ENCODE measurements around the gene KIF6.

Gene KIF6

DNA sequence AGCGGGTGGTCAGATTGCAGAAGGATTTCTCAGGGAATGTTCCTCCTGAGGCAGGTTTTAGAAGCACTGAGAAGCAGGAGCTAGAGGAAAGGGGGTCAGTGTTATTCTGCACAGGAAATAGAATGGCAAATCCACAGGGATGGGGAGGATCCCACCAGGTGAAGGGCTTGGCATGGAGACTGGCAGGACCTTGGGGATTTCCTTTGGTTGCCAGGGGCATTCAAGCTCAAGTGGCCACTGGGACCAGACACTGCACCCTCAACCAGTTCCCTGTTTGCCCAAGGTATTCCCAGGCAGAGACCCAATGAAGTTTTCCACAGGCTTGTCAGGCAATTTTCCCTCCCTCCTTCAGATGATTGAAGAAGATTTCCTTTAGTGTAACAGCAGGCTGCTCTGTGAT, 279.5 kb downstream of the KIF6 start:
- Histone ChIP-seq H3F3A (ENCODE audit: insufficient read depth) (no peaks in the 10 kb centered on the region), H3K79me2 (ENCODE audit: insufficient read depth, low read length) (no peaks in the 10 kb centered on the region), H4K20me1 (ENCODE audit: low read depth, low read length) (no peaks in the 10 kb centered on the region), H2AFZ (ENCODE audit: low read depth, low read length, severe bottlenecking) (no peak overlapping the region), H3K9me3 (ENCODE audit: insufficient read depth, low read length) (no peaks in the 10 kb centered on the region), H3K27me3 (ENCODE audit: low read length) (no peaks in the 10 kb centered on the region), H3K27ac (ENCODE audit: low read depth, low read length) (no peak overlapping the region), H3K9ac (ENCODE audit: low read length) (no peak overlapping the region), H3K36me3 (ENCODE audit: low read length) (no peaks in the 10 kb centered on the region), H3K4me3 (ENCODE audit: insufficient read depth, low read length, poor library complexity, severe bottlenecking) (no peak overlapping the region), H3K9me2 (replicated peaks; ENCODE audit: insufficient read depth, low read length) (no peaks in the 10 kb centered on the region), H3K4me2 (ENCODE audit: low read depth, low read length, poor library complexity, severe bottlenecking) (no peak overlapping the region)
- no peak for TF ChIP-seq EZH2phosphoT487 (conservative IDR thresholded peaks at IDR 0.05; ENCODE audit: low read length)
- TF ChIP-seq, protein P1, sequence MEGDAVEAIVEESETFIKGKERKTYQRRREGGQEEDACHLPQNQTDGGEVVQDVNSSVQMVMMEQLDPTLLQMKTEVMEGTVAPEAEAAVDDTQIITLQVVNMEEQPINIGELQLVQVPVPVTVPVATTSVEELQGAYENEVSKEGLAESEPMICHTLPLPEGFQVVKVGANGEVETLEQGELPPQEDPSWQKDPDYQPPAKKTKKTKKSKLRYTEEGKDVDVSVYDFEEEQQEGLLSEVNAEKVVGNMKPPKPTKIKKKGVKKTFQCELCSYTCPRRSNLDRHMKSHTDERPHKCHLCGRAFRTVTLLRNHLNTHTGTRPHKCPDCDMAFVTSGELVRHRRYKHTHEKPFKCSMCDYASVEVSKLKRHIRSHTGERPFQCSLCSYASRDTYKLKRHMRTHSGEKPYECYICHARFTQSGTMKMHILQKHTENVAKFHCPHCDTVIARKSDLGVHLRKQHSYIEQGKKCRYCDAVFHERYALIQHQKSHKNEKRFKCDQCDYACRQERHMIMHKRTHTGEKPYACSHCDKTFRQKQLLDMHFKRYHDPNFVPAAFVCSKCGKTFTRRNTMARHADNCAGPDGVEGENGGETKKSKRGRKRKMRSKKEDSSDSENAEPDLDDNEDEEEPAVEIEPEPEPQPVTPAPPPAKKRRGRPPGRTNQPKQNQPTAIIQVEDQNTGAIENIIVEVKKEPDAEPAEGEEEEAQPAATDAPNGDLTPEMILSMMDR (IDR thresholded peaks at IDR 0.05; ENCODE audit: insufficient read depth, low read length, poor library complexity, severe bottlenecking) = no peak

DNA sequence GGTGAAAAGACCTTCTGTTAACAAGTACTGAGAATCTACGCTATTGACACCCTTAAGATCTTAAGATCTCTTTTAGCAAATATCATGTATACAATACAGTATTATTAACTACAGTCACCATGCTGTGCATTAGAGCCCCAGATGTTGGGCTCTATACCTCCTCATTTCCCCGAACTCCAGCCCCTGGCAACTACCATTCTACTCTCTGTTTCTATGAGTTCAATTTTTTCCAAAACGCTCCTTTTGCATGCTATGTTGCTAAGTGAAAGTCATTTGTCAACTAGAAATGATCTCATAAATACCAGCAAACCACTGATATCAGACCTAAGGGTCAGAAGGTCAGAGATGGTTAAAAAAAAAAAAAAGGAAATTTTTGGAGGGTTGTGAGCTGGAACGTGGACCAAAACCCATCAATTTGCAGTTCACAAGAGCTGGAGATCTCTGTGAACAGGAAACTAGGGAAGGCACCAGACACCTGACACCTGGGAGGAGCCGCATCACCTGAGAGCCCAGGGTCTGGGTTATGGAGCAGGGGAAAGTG, 280.7 kb downstream of the KIF6 start:
- no peak overlapping the region for H3K4me2 ChIP-seq (ENCODE audit: low read depth, low read length, poor library complexity, severe bottlenecking)
- no peak overlapping the region for H3K9ac ChIP-seq (ENCODE audit: low read length)
- H3F3A ChIP-seq (ENCODE audit: insufficient read depth) = no peaks in the 10 kb centered on the region
- no peak for TF ChIP-seq EZH2phosphoT487 (conservative IDR thresholded peaks at IDR 0.05; ENCODE audit: low read length)
- TF ChIP-seq, protein P1 (IDR thresholded peaks at IDR 0.05; ENCODE audit: insufficient read depth, low read length, poor library complexity, severe bottlenecking) = no peak
- H3K36me3 ChIP-seq (ENCODE audit: low read length) = no peaks in the 10 kb centered on the region
- H3K27me3 ChIP-seq (ENCODE audit: low read length) = no peaks in the 10 kb centered on the region
- no peaks in the 10 kb centered on the region for H4K20me1 ChIP-seq (ENCODE audit: low read depth, low read length)
- H2AFZ ChIP-seq (ENCODE audit: low read depth, low read length, severe bottlenecking) = no peak overlapping the region
- H3K9me2 ChIP-seq (replicated peaks; ENCODE audit: insufficient read depth, low read length) = no peaks in the 10 kb centered on the region
- H3K4me3 ChIP-seq (ENCODE audit: insufficient read depth, low read length, poor library complexity, severe bottlenecking) = no peak overlapping the region
- no peaks in the 10 kb centered on the region for H3K9me3 ChIP-seq (ENCODE audit: insufficient read depth, low read length)
- no peak overlapping the region for H3K27ac ChIP-seq (ENCODE audit: low read depth, low read length)
- H3K79me2 ChIP-seq (ENCODE audit: insufficient read depth, low read length) = no peaks in the 10 kb centered on the region

DNA sequence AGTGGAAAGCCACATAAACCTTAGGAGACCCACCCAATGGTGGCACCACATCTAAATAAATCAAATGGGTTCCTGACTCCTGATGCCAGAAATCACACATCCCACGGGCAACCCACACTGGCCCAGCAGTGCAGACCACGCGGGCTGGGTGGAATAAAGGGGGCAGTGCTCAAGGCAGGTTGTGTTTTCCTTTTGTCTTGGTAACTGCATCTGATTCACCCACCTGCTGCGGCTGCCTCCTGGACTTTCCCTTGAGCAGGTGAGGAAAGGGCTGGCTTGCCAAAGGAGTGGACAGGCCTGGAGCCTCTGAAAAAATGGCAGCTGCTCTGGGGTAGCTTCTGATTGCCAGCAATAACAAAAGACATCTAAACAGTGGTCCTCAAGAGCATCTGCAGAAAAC, 283.2 kb downstream of the KIF6 start:
- H3K79me2 ChIP-seq (ENCODE audit: insufficient read depth, low read length) = no peaks in the 10 kb centered on the region
- no peak overlapping the region for H3K4me3 ChIP-seq (ENCODE audit: insufficient read depth, low read length, poor library complexity, severe bottlenecking)
- H3K36me3 ChIP-seq (ENCODE audit: low read length) = no peaks in the 10 kb centered on the region
- no peaks in the 10 kb centered on the region for H3K9me3 ChIP-seq (ENCODE audit: insufficient read depth, low read length)
- H3K27me3 ChIP-seq (ENCODE audit: low read length) = no peaks in the 10 kb centered on the region
- H2AFZ ChIP-seq (ENCODE audit: low read depth, low read length, severe bottlenecking) = no peak overlapping the region
- H4K20me1 ChIP-seq (ENCODE audit: low read depth, low read length) = no peaks in the 10 kb centered on the region
- no peak overlapping the region for H3K4me2 ChIP-seq (ENCODE audit: low read depth, low read length, poor library complexity, severe bottlenecking)
- no peaks in the 10 kb centered on the region for H3F3A ChIP-seq (ENCODE audit: insufficient read depth)
- H3K9ac ChIP-seq (ENCODE audit: low read length) = no peak overlapping the region
- TF ChIP-seq EZH2phosphoT487 (conservative IDR thresholded peaks at IDR 0.05; ENCODE audit: low read length) = no peak
- TF ChIP-seq, protein P1 (IDR thresholded peaks at IDR 0.05; ENCODE audit: insufficient read depth, low read length, poor library complexity, severe bottlenecking) = no peak
- no peak overlapping the region for H3K27ac ChIP-seq (ENCODE audit: low read depth, low read length)
- no peaks in the 10 kb centered on the region for H3K9me2 ChIP-seq (replicated peaks; ENCODE audit: insufficient read depth, low read length)
